DOHH2 (cell line): ENCODE data around the gene PIP4K2C.

Experiments
- H3F3A ChIP-seq: fragments of 200-600 bp; sonication (generic), shearing (Covaris generic); 2 replicates; pipeline ENCODE4 v1.6.0; 2016; ENCODE audit warnings: antibody characterized with exemption, mild to moderate bottlenecking; ENCODE audit not compliant: control insufficient read depth, insufficient read depth
- H3K27ac ChIP-seq: fragments of 200-600 bp; sonication (generic); 2 replicates; pipeline ENCODE4 v1.5.1; 2014; ENCODE audit warnings: low read depth, mild to moderate bottlenecking, low read length, moderate library complexity
- H3K27me3 ChIP-seq: fragments of 200-600 bp; sonication (generic); 2 replicates; pipeline ENCODE4 v1.6.1; 2014; ENCODE audit warnings: mild to moderate bottlenecking, low read length, mixed read lengths; ENCODE audit not compliant: control insufficient read depth
- H3K36me3 ChIP-seq: fragments of 200-600 bp; sonication (generic); 2 replicates; pipeline ENCODE4 v1.6.1; 2014; ENCODE audit warnings: mild to moderate bottlenecking, low read length, moderate library complexity, mixed read lengths; ENCODE audit not compliant: control insufficient read depth
- H3K4me1 ChIP-seq: fragments of 200-600 bp; sonication (generic); 2 replicates; pipeline ENCODE4 v1.6.1; 2014; ENCODE audit warnings: mild to moderate bottlenecking, low read length, mixed read lengths; ENCODE audit not compliant: control insufficient read depth
- H3K4me2 ChIP-seq: fragments of 200-600 bp; sonication (generic); 2 replicates; pipeline ENCODE4 v1.6.0; 2014; ENCODE audit warnings: mild to moderate bottlenecking, low read length, moderate library complexity
- H3K4me3 ChIP-seq: fragments of 200-600 bp; sonication (generic); 2 replicates; pipeline ENCODE4 v1.5.1; 2014; ENCODE audit warnings: mild to moderate bottlenecking, low read length, mixed read lengths
- H3K79me2 ChIP-seq: fragments of 200-600 bp; sonication (generic); 2 replicates; pipeline ENCODE4 v1.6.1; 2014; ENCODE audit warnings: mild to moderate bottlenecking, low read length, mixed read lengths; ENCODE audit not compliant: control insufficient read depth
- H3K9me2 ChIP-seq: fragments of 200-600 bp; sonication (generic); replicated peaks from 2 replicates; pipeline ENCODE4 v1.6.1; 2014; ENCODE audit warnings: mild to moderate bottlenecking, low read length, mixed read lengths; ENCODE audit not compliant: control insufficient read depth
- H3K9me3 ChIP-seq: fragments of 200-600 bp; sonication (generic); 2 replicates; pipeline ENCODE4 v1.6.1; 2014; ENCODE audit warnings: antibody characterized with exemption, low read length, mixed read lengths; ENCODE audit not compliant: control insufficient read depth, insufficient read depth
- H4K20me1 ChIP-seq: fragments of 200-600 bp; sonication (generic); 2 replicates; pipeline ENCODE4 v1.6.0; 2014; ENCODE audit warnings: low read depth, mild to moderate bottlenecking, antibody characterized with exemption, low read length, moderate library complexity; ENCODE audit not compliant: control insufficient read depth, insufficient read depth
- EZH2phosphoT487 ChIP-seq: fragments of 200-600 bp; sonication (generic); IDR thresholded peaks from 2 replicates; pipeline ENCODE4 v1.6.1; 2017; ENCODE audit warnings: borderline replicate concordance, mild to moderate bottlenecking, antibody characterized with exemption, low read length, moderate library complexity, mixed read lengths
- TF ChIP-seq, protein P1 (sequence below): fragments of 200-600 bp; sonication (generic); IDR thresholded peaks from one replicate; pipeline ENCODE4 v1.5.1; 2014; ENCODE audit warnings: antibody characterized with exemption, mild to moderate bottlenecking, low read depth, low read length; ENCODE audit not compliant: poor library complexity, severe bottlenecking

PIP4K2C gene

DNA sequence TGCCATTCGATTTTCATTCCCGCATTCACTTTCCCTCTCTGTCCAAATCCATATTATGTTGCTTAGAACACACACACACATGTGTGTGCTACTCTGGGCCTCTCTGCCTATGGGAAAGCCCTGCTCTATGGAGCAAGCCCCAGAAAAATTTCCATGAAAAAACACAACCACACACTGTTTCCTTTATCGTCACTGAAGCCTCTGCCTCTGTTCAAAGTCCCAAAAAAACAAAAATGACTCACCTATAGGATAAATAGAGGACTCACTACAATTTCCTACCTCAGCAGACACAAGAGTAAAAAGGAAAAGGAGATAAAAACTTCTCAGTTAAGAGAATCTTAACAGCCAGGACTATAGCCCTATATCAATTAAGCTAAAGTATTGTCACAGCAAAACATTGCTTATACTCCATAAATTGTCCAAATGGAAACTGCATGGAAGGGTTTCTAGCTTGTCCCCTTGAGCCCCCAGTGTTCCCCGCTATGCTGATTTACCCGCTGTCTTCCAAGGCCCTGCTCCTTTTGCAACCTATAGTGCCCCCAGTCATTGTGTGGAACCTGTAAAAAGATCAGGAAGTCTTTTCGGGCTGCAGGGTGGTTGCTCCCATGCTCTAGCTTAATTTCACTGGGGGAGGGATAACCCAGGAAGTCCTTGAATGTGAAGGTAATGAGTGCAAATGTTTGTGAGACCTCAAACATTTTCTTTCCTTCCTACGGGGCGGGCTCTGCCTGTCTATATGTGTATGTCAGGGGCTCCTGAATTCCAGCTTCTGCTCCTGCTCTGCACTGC, 11.1 kb upstream of the PIP4K2C start:
- Histone ChIP-seq H3K4me1 (peaks cover 5% of the 10 kb centered on the region), H3K27ac (no peak overlapping the region), H3K79me2 (no peaks in the 10 kb centered on the region), H3K9me3 (no peaks in the 10 kb centered on the region), H3K36me3 (no peaks in the 10 kb centered on the region), H3K9me2 (no peaks in the 10 kb centered on the region), H3K4me2 (no peak overlapping the region), H3K4me3 (no peak overlapping the region), H4K20me1 (no peaks in the 10 kb centered on the region; the same call in 1 of the 2 replicates), H3K27me3 (peaks cover 49% of the 10 kb centered on the region), H3F3A (no peaks in the 10 kb centered on the region)
- TF ChIP-seq, protein P1, sequence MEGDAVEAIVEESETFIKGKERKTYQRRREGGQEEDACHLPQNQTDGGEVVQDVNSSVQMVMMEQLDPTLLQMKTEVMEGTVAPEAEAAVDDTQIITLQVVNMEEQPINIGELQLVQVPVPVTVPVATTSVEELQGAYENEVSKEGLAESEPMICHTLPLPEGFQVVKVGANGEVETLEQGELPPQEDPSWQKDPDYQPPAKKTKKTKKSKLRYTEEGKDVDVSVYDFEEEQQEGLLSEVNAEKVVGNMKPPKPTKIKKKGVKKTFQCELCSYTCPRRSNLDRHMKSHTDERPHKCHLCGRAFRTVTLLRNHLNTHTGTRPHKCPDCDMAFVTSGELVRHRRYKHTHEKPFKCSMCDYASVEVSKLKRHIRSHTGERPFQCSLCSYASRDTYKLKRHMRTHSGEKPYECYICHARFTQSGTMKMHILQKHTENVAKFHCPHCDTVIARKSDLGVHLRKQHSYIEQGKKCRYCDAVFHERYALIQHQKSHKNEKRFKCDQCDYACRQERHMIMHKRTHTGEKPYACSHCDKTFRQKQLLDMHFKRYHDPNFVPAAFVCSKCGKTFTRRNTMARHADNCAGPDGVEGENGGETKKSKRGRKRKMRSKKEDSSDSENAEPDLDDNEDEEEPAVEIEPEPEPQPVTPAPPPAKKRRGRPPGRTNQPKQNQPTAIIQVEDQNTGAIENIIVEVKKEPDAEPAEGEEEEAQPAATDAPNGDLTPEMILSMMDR: no peak
- no peak for TF ChIP-seq EZH2phosphoT487

DNA sequence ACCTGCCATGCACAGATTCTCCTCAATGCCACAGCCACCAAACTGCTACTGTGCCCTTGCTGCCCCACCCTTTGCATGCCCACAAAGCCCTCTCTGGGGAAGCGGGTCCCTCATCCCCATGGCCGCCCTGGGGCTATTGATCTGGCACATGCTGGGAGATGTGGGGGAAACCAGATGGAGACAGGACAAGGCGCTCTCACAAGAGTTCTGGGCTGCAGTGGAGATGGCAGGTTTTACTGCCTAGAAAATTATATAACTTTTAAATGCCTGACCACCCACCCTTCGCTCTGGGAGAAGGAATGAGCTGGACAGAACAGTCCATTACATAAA, 10.6 kb upstream of the PIP4K2C start:
- peaks cover 5% of the 10 kb centered on the region for H3K4me1 ChIP-seq
- H3K27me3 ChIP-seq: peaks cover 55% of the 10 kb centered on the region
- no peaks in the 10 kb centered on the region for H3K36me3 ChIP-seq
- TF ChIP-seq, protein P1: no peak
- TF ChIP-seq EZH2phosphoT487: no peak
- H3K79me2 ChIP-seq: no peaks in the 10 kb centered on the region
- H3K4me3 ChIP-seq: no peak overlapping the region
- no peaks in the 10 kb centered on the region for H3K9me3 ChIP-seq
- no peaks in the 10 kb centered on the region for H3F3A ChIP-seq
- no peaks in the 10 kb centered on the region; the same call in 1 of the 2 replicates for H4K20me1 ChIP-seq
- H3K4me2 ChIP-seq: no peak overlapping the region
- no peak overlapping the region for H3K27ac ChIP-seq
- no peaks in the 10 kb centered on the region for H3K9me2 ChIP-seq

DNA sequence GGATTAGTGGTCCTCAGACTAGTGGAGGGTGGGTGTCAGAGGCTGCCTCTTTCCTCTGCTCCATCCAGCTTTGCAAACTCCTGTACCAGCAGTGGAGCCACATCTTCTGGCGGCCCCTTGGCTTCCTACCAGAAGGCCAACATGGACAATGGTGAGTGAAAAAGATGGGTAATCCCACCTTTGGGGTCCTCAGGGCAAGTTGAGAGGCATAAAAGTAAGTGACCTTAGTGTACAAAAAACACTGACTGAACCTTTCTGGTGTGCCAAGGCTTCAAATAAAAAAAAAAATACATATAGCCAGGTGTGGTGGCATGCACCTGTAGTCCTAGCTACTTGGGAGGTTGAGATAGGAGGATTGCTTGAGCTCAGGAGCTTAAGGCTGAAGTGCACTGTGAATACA, 9.2 kb upstream of the PIP4K2C start:
- no peaks in the 10 kb centered on the region for H3K9me2 ChIP-seq
- H3K4me2 ChIP-seq: no peak overlapping the region
- no peaks in the 10 kb centered on the region for H3K79me2 ChIP-seq
- peaks cover 54% of the 10 kb centered on the region for H3K27me3 ChIP-seq
- peaks cover 5% of the 10 kb centered on the region for H3K4me1 ChIP-seq
- no peaks in the 10 kb centered on the region; the same call in 1 of the 2 replicates for H4K20me1 ChIP-seq
- no peak overlapping the region for H3K4me3 ChIP-seq
- no peak overlapping the region for H3K27ac ChIP-seq
- H3K9me3 ChIP-seq: no peaks in the 10 kb centered on the region
- no peaks in the 10 kb centered on the region for H3F3A ChIP-seq
- H3K36me3 ChIP-seq: no peaks in the 10 kb centered on the region
- TF ChIP-seq EZH2phosphoT487: no peak
- TF ChIP-seq, protein P1: no peak
